TTC549 (cell line): Measurements from ENCODE around the gene MED9.
"Not testable (repeated sequence)": the region's sequence is repeated elsewhere in the genome, so short reads cannot be mapped to it uniquely, and the experiment has no call there.

ENCODE experiments used
- FAIRE-seq: peaks from 2 replicates; lab custom pipeline; 2012; peaks lifted over from hg19 to GRCh38; lab: Jason Lieb, UNC

MED9 gene

GRCh38 chr17:17455173-17455572 lies 21.6 kb upstream of the MED9 start:
- no peak for FAIRE-seq

GRCh38 chr17:17456251-17456650 lies 20.5 kb upstream of the MED9 start:
- FAIRE-seq, result no peak

- FAIRE-seq, result no peak
Measured at GRCh38 chr17:17457680-17458079, 19.1 kb upstream of the MED9 start.

- no peak for FAIRE-seq
Measured at GRCh38 chr17:17460038-17460437, 16.8 kb upstream of the MED9 start.

GRCh38 chr17:17462048-17462824 lies 14.6 kb upstream of the MED9 start:
- no peak for FAIRE-seq

GRCh38 chr17:17463821-17464220 lies 13.0 kb upstream of the MED9 start:
- no peak for FAIRE-seq

GRCh38 chr17:17465878-17466277 lies 10.9 kb upstream of the MED9 start:
- not testable (repeated sequence) for FAIRE-seq

- FAIRE-seq, result no peak
Measured at GRCh38 chr17:17466511-17466910, 10.3 kb upstream of the MED9 start.

- no peak for FAIRE-seq
Measured at GRCh38 chr17:17467016-17467415, 9.8 kb upstream of the MED9 start.

GRCh38 chr17:17467720-17468119 lies 9.1 kb upstream of the MED9 start:
- no peak for FAIRE-seq

- FAIRE-seq, result no peak
Measured at GRCh38 chr17:17468217-17469010, 8.4 kb upstream of the MED9 start.

- no peak for FAIRE-seq
Measured at GRCh38 chr17:17469358-17469757, 7.4 kb upstream of the MED9 start.

- FAIRE-seq, result no peak
Measured at GRCh38 chr17:17469996-17470395, 6.8 kb upstream of the MED9 start.

GRCh38 chr17:17472333-17472920 lies 4.4 kb upstream of the MED9 start:
- no peak for FAIRE-seq

GRCh38 chr17:17474341-17474740 lies 2.5 kb upstream of the MED9 start:
- FAIRE-seq, result no peak

- FAIRE-seq, result no peak
Measured at GRCh38 chr17:17479209-17479608, 2.4 kb downstream of the MED9 start.

GRCh38 chr17:17480593-17481148 lies 3.9 kb downstream of the MED9 start:
- FAIRE-seq, result no peak

GRCh38 chr17:17481860-17482259 lies 5.1 kb downstream of the MED9 start:
- FAIRE-seq, result no peak

GRCh38 chr17:17484451-17484899 lies 7.7 kb downstream of the MED9 start:
- FAIRE-seq, result no peak

GRCh38 chr17:17485420-17485819 lies 8.6 kb downstream of the MED9 start:
- no peak for FAIRE-seq

GRCh38 chr17:17486416-17486815 lies 9.6 kb downstream of the MED9 start:
- not testable (repeated sequence) for FAIRE-seq

GRCh38 chr17:17487998-17488397 lies 11.2 kb downstream of the MED9 start:
- no peak for FAIRE-seq

- FAIRE-seq, result no peak
Measured at GRCh38 chr17:17491031-17491471, 14.3 kb downstream of the MED9 start.
